ENCODE data around the gene DENND11.
A peak's percentile ranks its signal among the peaks of the same experiment; 100 is the strongest.

Gene DENND11

GRCh38 chr7:141712603-141713255 lies 10.8 kb upstream of the DENND11 start:
- Histone ChIP-seq H2AK5ac (ENCODE audit: low read length) (no peak overlapping the region), H2BK120ac (ENCODE audit: insufficient read depth, low read length, poor library complexity) (no peak overlapping the region), H3K36me3 (ENCODE audit: control insufficient read depth in 1 of 2, insufficient read depth in 2 of 2, low read length in 2 of 2) (no peaks in the 10 kb centered on the region), H2AFZ (ENCODE audit: insufficient read depth, low read length, poor library complexity) (no peak overlapping the region), H2BK12ac (ENCODE audit: low read length) (no peak overlapping the region), H3K4ac (ENCODE audit: low read depth, low read length) (no peak overlapping the region), H3K4me3 (ENCODE audit: low read depth, low read length) (no peak overlapping the region), H3K9me3 (ENCODE audit: insufficient read depth, low read depth, low read length) (no peaks in the 10 kb centered on the region), H3K79me2 (ENCODE audit: control insufficient read depth, insufficient read depth, low read length, poor library complexity) (no peaks in the 10 kb centered on the region), H3K79me1 (ENCODE audit: low read length) (no peaks in the 10 kb centered on the region), H3K27ac (ENCODE audit: low read depth, low read length) (no peak overlapping the region), H3K14ac (ENCODE audit: low read length) (no peak overlapping the region), H4K12ac (ENCODE audit: low read depth, low read length) (no peak overlapping the region), H4K91ac (ENCODE audit: low read depth, low read length) (no peak overlapping the region), H3K4me1 (ENCODE audit: control insufficient read depth in 1 of 2, insufficient read depth in 2 of 2, low read length in 2 of 2) (no peaks in the 10 kb centered on the region), H3K23ac (ENCODE audit: low read length) (no peak overlapping the region), H2BK5ac (ENCODE audit: low read depth, low read length, poor library complexity) (no peak overlapping the region), H3K4me2 (ENCODE audit: low read length) (no peak overlapping the region), H3K18ac (ENCODE audit: low read length) (no peak overlapping the region), H4K8ac (ENCODE audit: low read depth, low read length) (no peak overlapping the region), H3K9ac (ENCODE audit: low read length) (no peak overlapping the region), H3K27me3 (ENCODE audit: insufficient read depth, low read length) (no peaks in the 10 kb centered on the region)
- DNase-seq, result no peak
- no CpG with 5 or more reads among the region's 5 CpGs for WGBS (ENCODE audit: extremely low coverage, insufficient coverage, insufficient read length)

GRCh38 chr7:141710301-141710700 lies 8.3 kb upstream of the DENND11 start:
- no peak for DNase-seq
- no CpG with 5 or more reads among the region's 1 CpG for WGBS (ENCODE audit: extremely low coverage, insufficient coverage, insufficient read length)
- Histone ChIP-seq H3K79me1 (ENCODE audit: low read length) (no peaks in the 10 kb centered on the region), H2BK12ac (ENCODE audit: low read length) (no peak overlapping the region), H3K4me1 (ENCODE audit: control insufficient read depth in 1 of 2, insufficient read depth in 2 of 2, low read length in 2 of 2) (no peaks in the 10 kb centered on the region), H3K27me3 (ENCODE audit: insufficient read depth, low read length) (no peaks in the 10 kb centered on the region), H3K4me2 (ENCODE audit: low read length) (no peak overlapping the region), H4K12ac (ENCODE audit: low read depth, low read length) (no peak overlapping the region), H3K9me3 (ENCODE audit: insufficient read depth, low read depth, low read length) (no peaks in the 10 kb centered on the region), H3K79me2 (ENCODE audit: control insufficient read depth, insufficient read depth, low read length, poor library complexity) (no peaks in the 10 kb centered on the region), H3K36me3 (ENCODE audit: control insufficient read depth in 1 of 2, insufficient read depth in 2 of 2, low read length in 2 of 2) (no peaks in the 10 kb centered on the region), H3K18ac (ENCODE audit: low read length) (no peak overlapping the region), H3K4me3 (ENCODE audit: low read depth, low read length) (no peak overlapping the region), H4K91ac (ENCODE audit: low read depth, low read length) (no peak overlapping the region), H4K8ac (ENCODE audit: low read depth, low read length) (no peak overlapping the region), H2AK5ac (ENCODE audit: low read length) (no peak overlapping the region), H3K27ac (ENCODE audit: low read depth, low read length) (no peak overlapping the region), H3K9ac (ENCODE audit: low read length) (no peak overlapping the region), H3K14ac (ENCODE audit: low read length) (no peak overlapping the region), H2AFZ (ENCODE audit: insufficient read depth, low read length, poor library complexity) (no peak overlapping the region), H3K4ac (ENCODE audit: low read depth, low read length) (no peak overlapping the region), H2BK5ac (ENCODE audit: low read depth, low read length, poor library complexity) (no peak overlapping the region), H2BK120ac (ENCODE audit: insufficient read depth, low read length, poor library complexity) (no peak overlapping the region), H3K23ac (ENCODE audit: low read length) (no peak overlapping the region)

- WGBS (ENCODE audit: extremely low coverage, insufficient coverage, insufficient read length), result no CpG with 5 or more reads among the region's 4 CpGs
These were observed 7.8 kb upstream of the DENND11 start for GRCh38 chr7:141709749-141710148.

DNA sequence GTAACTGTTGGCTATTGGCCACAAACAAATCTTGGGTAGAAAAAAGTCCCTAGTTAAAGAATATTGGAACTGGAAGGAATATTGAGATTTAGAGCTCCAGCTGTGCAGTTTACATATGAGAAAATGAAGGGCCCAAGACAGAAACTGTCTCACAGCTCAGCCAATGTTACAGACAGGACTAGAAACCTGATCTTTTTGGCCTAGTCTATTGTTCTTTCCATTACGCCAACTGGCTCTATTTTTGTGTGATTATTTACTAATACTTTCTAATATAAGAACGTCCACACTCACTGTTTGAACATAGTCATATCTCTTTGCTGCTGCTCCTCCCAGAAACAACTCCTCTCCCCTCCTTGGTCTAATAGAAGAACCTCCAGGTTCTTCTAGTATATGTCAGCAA lies 7.4 kb upstream of the DENND11 start:
- Histone ChIP-seq H4K8ac (ENCODE audit: low read depth, low read length) (no peak overlapping the region), H3K79me1 (ENCODE audit: low read length) (no peaks in the 10 kb centered on the region), H2BK5ac (ENCODE audit: low read depth, low read length, poor library complexity) (no peak overlapping the region), H3K9me3 (ENCODE audit: insufficient read depth, low read depth, low read length) (no peaks in the 10 kb centered on the region), H2AK5ac (ENCODE audit: low read length) (no peak overlapping the region), H2AFZ (ENCODE audit: insufficient read depth, low read length, poor library complexity) (no peak overlapping the region), H3K4ac (ENCODE audit: low read depth, low read length) (no peak overlapping the region), H3K79me2 (ENCODE audit: control insufficient read depth, insufficient read depth, low read length, poor library complexity) (no peaks in the 10 kb centered on the region), H3K36me3 (ENCODE audit: control insufficient read depth in 1 of 2, insufficient read depth in 2 of 2, low read length in 2 of 2) (no peaks in the 10 kb centered on the region), H3K14ac (ENCODE audit: low read length) (no peak overlapping the region), H3K4me1 (ENCODE audit: control insufficient read depth in 1 of 2, insufficient read depth in 2 of 2, low read length in 2 of 2) (no peaks in the 10 kb centered on the region), H3K23ac (ENCODE audit: low read length) (no peak overlapping the region), H4K91ac (ENCODE audit: low read depth, low read length) (no peak overlapping the region), H3K18ac (ENCODE audit: low read length) (no peak overlapping the region), H2BK120ac (ENCODE audit: insufficient read depth, low read length, poor library complexity) (no peak overlapping the region), H3K4me2 (ENCODE audit: low read length) (no peak overlapping the region), H3K27ac (ENCODE audit: low read depth, low read length) (no peak overlapping the region), H4K12ac (ENCODE audit: low read depth, low read length) (no peak overlapping the region), H3K4me3 (ENCODE audit: low read depth, low read length) (no peak overlapping the region), H3K27me3 (ENCODE audit: insufficient read depth, low read length) (no peaks in the 10 kb centered on the region), H2BK12ac (ENCODE audit: low read length) (no peak overlapping the region), H3K9ac (ENCODE audit: low read length) (no peak overlapping the region)
- no peak for DNase-seq
- whole genome bisulfite sequencing (ENCODE audit: extremely low coverage, insufficient coverage, insufficient read length), result no CpG with 5 or more reads among the region's 2 CpGs

More at GRCh38 chr7:141709749-141710148, 7.8 kb upstream of the DENND11 start:
- H3K4me1 ChIP-seq (ENCODE audit: control insufficient read depth in 1 of 2, insufficient read depth in 2 of 2, low read length in 2 of 2), result no peaks in the 10 kb centered on the region
- no peak overlapping the region for H3K4me2 ChIP-seq (ENCODE audit: low read length)
- no peak overlapping the region for H3K4me3 ChIP-seq (ENCODE audit: low read depth, low read length)
- H2BK12ac ChIP-seq (ENCODE audit: low read length), result no peak overlapping the region
- H3K14ac ChIP-seq (ENCODE audit: low read length), result no peak overlapping the region
- no peak overlapping the region for H2BK120ac ChIP-seq (ENCODE audit: insufficient read depth, low read length, poor library complexity)
- no peaks in the 10 kb centered on the region for H3K9me3 ChIP-seq (ENCODE audit: insufficient read depth, low read depth, low read length)
- no peak overlapping the region for H2AFZ ChIP-seq (ENCODE audit: insufficient read depth, low read length, poor library complexity)
- H2AK5ac ChIP-seq (ENCODE audit: low read length), result no peak overlapping the region
- no peak overlapping the region for H2BK5ac ChIP-seq (ENCODE audit: low read depth, low read length, poor library complexity)
- H4K12ac ChIP-seq (ENCODE audit: low read depth, low read length), result no peak overlapping the region
- H3K9ac ChIP-seq (ENCODE audit: low read length), result no peak overlapping the region
- H4K8ac ChIP-seq (ENCODE audit: low read depth, low read length), result no peak overlapping the region
- no peaks in the 10 kb centered on the region for H3K27me3 ChIP-seq (ENCODE audit: insufficient read depth, low read length)
- no peak overlapping the region for H3K4ac ChIP-seq (ENCODE audit: low read depth, low read length)
- no peak overlapping the region for H3K18ac ChIP-seq (ENCODE audit: low read length)
- DNase-seq, result peak; percentile 53 to 56
- H3K27ac ChIP-seq (ENCODE audit: low read depth, low read length), result no peak overlapping the region
- no peak overlapping the region for H4K91ac ChIP-seq (ENCODE audit: low read depth, low read length)
- H3K79me2 ChIP-seq (ENCODE audit: control insufficient read depth, insufficient read depth, low read length, poor library complexity), result no peaks in the 10 kb centered on the region
- H3K23ac ChIP-seq (ENCODE audit: low read length), result no peak overlapping the region
- H3K36me3 ChIP-seq (ENCODE audit: control insufficient read depth in 1 of 2, insufficient read depth in 2 of 2, low read length in 2 of 2), result no peaks in the 10 kb centered on the region
- H3K79me1 ChIP-seq (ENCODE audit: low read length), result no peaks in the 10 kb centered on the region
